Islet of Langerhans (tissue), 1 donor: ENCODE results near the gene COX15.
"Not testable (repeated sequence)": the region's sequence is repeated elsewhere in the genome, so short reads cannot be mapped to it uniquely, and the experiment has no call there.

Experiments used
- FAIRE-seq: peaks from one replicate; lab custom pipeline; 2011; peaks lifted over from hg19 to GRCh38; lab: Jason Lieb, UNC

Gene COX15

GRCh38 chr10:99740933-99741559, 9.1 kb upstream of the COX15 start:
- no peak for FAIRE-seq

DNA sequence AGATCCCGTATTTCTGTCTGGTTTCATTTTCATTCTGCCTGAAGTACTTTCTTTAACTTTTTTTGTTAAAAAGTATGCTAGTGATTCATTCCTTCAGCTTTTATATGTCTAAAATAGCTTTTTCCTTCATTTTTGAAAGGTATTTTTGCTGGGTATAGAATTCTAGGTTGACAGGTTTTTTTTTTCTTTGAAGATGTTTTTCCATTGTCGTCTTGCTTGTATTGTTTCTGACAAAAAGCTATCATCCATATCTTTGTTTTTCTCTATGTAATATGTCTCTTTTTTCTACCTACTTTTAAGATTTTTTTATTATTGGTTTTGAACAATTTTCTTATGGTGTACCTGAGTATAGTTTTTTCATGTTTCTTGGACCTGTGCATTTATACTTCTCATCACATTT, 8.3 kb upstream of the COX15 start:
- no peak for FAIRE-seq

DNA sequence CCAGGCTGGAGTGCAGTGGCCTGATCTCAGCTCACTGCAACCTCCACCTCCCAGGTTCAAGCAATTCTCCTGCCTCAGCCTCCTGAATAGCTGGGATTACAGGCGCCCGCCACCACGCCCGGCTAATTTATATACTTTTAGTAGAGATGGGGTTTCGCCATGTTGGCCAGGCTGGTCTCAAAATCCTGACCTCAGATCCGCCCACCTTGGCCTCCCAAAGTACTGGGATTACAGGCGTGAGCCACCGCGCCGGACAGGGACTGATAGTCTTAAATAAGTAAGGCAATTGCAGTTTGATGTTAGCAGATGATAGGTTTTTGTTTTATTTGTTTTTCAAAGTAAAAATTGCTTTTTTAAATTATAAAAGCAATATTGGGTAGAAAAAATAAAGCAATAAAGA, 2.2 kb upstream of the COX15 start:
- FAIRE-seq: not testable (repeated sequence)

DNA sequence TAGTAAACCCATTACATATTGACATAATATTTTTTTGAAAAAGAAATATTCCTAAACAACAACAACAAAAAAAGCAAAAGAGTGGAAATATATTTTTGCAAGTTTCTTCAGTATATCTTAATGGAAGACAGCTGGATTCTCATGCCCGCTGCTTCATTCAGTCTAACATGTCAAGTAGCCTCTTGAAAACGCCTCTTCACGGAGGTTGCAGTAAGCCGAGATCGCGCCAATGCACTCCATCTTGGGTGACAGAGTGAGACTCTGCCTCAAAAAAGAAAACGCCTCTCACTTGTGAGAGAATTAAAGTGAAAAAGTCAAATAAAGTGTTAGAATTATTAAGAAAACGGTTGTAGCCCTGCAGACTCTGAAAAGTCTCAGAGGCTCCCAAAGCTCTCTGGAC, 1.4 kb upstream of the COX15 start:
- FAIRE-seq: no peak

GRCh38 chr10:99731306-99732032, 458 bp downstream of the COX15 start:
- no peak for FAIRE-seq

GRCh38 chr10:99730026-99730425, 1.9 kb downstream of the COX15 start:
- FAIRE-seq: no peak

DNA sequence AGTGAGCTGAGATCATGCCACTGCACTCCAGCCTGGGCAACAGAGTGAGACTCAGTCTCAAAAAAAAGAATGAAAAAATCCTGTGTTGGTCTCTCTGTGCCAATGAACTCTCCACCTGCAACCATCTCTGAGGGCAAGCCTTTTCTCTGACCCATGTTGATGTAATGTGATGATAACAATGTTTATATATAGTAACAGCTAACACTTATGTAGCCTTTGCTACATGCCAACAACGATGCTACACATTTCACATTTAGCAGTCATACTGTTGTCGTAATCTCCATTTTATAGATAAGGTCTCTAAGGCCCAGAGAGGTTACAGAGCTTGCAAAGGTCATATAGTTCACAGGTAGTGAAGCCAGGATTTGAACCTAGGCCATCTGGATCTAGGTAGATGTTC, 11.5 kb downstream of the COX15 start:
- no peak for FAIRE-seq

DNA sequence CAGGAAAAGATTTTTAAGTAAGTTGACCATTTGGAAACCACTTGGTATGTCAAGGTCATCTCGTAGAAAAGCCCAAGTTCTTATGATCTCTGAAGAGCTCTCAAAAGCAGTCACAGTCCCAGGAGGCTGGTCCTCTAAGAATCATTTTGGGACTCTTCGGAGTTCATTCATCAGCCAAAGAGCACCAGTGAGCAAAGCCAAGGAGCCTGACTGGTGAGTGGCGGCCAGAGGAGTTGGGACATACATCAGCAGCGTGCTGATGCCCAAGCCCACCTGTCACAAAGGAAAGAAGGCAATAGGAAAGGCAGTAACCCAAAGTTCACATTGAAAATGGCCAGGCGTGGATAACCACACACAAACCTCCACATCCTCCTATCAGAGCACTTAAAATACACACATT, 17.5 kb downstream of the COX15 start:
- FAIRE-seq: no peak

- peak; percentile 79 for FAIRE-seq
These were observed 20.7 kb downstream of the COX15 start for GRCh38 chr10:99711129-99711719.

DNA sequence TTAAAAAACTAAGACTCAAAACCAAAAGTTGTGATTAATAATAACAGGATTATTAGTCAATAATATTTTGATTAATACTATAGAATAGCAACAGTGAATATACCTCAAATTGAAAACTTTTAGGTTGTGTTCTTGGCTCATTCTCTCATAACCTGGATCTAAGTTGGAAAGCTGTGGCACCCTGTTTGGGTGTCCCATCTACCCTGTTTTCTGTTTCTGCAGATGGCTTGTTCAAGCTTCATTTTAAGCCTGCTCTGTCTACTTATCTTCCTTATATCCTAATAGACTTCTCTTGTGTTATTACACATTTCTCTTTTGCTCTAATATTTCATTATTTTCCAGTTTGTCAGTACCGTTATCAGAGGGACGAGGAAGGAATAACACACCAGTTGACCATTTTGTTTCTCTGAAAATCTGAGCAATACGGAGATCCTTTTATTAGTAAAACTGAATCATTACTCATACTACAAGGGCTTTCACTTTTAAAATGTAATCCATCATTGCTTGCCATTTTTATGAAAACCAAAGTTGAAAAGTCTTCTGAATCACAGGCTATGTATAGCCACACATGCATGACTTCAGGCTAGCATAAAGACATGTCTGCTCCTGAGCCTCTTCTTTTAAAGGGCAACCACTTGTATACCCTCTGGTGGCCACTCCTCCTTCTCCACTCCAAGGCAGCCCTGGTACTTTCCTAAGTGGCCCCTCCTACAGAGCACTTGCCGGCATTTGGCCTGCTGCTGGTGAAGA, 22.3 kb downstream of the COX15 start:
- no peak for FAIRE-seq

GRCh38 chr10:99708428-99709012, 23.4 kb downstream of the COX15 start:
- no peak for FAIRE-seq

GRCh38 chr10:99700649-99701048, 31.3 kb downstream of the COX15 start:
- FAIRE-seq: no peak

- no peak for FAIRE-seq
These were observed 33.3 kb downstream of the COX15 start for GRCh38 chr10:99698504-99699080.

- no peak for FAIRE-seq
These were observed 36.2 kb downstream of the COX15 start for GRCh38 chr10:99695761-99696160.

- no peak for FAIRE-seq
These were observed 37.9 kb downstream of the COX15 start for GRCh38 chr10:99693933-99694583.

- no peak for FAIRE-seq
These were observed 42.5 kb downstream of the COX15 start for GRCh38 chr10:99689461-99689860.

DNA sequence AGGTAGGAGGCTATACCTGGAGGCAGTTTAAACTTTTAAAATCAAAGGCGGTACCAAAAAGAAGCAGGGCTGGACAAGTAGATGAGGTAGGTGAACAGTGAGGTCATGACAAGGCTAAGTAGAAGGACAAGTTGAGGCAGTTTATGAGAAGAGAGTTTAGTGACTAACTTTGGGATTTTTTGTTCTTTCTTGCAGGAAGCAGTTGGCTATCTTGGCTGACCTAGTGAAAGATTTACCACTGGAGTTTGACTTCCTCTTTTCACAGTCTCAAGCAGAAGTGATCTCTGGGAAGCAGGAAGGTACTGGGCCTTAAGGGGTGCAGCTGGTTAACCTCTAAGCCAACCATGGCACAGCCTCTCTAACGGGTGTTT, 46.3 kb downstream of the COX15 start:
- no peak for FAIRE-seq

DNA sequence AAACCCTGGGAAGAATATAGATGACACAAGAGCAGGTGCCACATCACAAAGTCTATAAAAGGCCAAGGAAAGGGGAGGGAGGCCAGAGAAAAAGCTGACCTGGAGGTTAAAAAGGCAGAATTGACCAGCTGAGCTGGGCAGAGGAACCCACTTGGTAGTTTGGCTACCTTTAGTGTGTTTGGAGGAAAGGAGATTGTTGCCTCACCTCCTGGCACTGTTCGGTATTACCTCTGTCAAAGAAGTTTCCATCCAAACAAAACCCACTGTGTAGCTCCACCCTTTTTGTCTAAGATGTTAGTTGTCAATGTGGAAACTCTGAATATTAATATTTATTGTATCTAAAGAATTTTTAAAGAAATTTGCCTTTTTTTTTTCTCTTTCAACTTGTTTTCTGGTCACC, 49.2 kb downstream of the COX15 start:
- FAIRE-seq: peak; percentile 53
